GM19023 (cell line): ENCODE data around the gene MRGPRF.

Experiments used
- ATAC-seq: cut with Tn5 transposase; IDR thresholded peaks from one replicate; pipeline ENCODE4 v1.9.1; 2021; ENCODE audit warnings: mild to moderate bottlenecking, moderate library complexity; ENCODE audit not compliant: unreplicated experiment

MRGPRF gene

DNA sequence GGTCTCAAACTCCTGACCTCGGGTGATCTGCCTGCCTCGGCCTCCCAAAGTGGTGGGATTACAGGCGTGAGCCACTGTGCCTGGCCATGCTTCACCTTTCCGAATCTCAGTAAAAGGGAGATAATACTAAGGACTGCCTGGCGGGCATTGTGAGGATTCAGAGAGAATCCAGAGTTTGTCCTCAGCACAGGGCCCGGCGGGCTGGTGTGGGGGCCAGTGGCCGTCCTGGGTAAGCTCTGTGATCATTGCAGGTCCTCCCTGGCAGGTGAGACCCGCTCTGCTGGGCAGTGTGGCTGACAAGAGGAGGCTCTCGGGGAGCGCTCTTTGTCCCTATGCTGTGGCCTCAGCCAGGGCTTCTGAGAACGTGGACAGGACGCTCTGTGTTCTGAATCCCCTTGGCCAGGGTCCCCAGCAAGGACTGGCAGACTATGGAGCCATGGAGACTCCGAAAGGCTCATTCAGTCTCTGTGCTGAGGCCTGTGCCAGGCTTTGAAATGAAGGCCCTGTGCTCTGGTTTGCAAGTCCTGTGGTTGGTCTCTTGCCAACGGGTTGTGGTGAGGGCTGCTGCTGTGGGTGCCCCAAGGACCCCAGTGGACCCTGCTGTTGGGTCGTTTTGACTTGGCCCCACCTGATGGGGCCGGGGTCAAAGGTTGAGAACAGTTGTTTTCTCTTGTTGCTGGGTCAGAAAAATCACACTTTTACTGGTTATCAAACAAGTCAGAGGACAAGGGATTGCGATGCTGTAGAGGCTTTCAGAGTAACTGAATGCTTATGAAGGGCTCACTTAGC lies 37.7 kb upstream of the MRGPRF start:
- ATAC-seq = no peak

DNA sequence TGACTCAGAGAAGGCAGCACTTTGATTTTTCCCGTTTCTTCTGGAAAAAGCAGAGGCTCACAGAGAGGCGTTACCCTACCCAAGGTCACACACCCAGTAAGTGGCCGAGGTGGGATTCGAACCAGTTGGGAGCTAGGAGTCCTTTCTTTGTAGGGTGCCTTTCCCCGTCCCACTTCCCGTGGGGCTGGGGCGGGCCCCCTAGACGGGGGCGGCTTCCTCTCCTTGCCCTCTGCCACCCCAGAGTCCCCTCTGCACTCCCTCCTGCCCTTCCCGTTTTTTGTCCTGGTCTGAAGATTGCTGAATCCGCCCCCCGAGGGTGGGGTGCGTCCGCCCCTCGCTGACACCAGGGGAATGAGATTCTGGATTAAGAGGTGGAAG lies 36.4 kb upstream of the MRGPRF start:
- ATAC-seq = no peak

DNA sequence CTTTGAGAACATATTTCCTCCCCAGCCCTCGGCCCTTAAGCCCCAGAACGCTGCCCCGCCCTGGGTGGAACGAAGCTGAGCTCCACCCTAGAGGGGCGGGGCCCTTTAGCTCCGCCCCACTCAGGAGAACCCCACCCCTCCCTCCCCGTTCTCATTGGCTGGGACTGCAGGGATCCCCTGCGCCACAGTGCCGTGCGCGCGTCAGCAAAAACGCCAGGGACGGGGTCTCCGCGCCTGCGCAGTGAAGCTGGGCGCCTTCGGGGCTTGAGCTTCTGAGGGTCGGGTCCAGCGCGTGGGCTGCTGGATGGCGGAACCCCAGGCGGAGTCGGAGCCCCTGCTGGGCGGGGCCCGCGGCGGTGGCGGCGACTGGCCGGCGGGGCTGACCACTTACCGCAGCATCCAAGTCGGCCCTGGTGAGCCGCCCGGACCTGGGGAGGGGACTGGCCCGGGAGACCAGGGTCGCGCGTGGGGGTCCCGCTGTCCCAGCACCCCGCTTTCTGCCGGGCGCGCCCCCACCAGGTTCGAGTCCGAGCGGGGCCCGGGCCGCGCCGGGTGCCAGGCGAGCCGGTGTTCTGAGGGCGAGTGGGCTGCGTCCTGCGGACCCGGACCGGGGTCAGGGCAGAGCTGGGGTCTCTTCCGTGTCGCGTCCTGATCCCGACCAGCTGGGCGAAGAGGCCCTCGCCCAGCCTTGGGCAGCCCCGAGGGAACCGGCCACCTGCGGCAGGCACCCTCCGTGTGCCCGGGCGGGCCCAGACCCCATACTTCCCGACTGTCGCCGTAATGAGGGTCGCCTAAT lies 35.8 kb upstream of the MRGPRF start, which contains the start of gene TPCN2:
TPCN2 (plus strand) TSS at position 239 of the 796 bp plus-strand sequence; CDS start at position 305, 66 bp downstream.
- peak; percentile 89 for ATAC-seq

DNA sequence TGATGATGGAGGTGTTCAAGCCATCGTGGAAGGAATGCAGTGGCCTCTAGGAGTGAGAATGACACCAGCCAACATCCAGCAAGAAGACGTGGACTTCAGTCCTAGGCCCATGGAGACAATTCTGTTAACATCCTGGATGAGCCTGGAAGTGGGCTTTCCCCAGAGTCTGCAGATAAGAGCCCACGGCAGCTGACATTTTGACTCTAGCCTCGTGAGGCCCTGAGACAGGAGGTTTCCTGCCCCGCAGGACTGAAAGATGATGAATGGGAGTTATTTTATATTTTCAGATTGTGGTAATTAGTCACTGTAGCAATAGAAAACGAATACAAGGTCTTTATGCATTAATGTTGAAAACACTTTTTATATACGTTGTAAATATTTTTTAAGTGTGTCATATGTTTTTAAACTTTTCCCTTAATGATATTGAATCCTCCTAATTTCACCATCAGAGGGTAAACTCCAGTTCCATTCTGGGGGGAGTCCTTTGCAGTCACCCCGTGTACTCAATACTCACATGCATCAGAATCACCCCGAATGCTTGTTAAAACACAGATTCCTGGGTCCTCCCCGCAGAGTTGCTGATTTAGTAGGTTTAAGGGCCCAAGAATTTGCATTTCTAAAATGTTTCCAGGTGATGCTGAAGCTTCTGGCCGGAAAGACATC lies 35.1 kb upstream of the MRGPRF start:
- ATAC-seq = peak; percentile 6

DNA sequence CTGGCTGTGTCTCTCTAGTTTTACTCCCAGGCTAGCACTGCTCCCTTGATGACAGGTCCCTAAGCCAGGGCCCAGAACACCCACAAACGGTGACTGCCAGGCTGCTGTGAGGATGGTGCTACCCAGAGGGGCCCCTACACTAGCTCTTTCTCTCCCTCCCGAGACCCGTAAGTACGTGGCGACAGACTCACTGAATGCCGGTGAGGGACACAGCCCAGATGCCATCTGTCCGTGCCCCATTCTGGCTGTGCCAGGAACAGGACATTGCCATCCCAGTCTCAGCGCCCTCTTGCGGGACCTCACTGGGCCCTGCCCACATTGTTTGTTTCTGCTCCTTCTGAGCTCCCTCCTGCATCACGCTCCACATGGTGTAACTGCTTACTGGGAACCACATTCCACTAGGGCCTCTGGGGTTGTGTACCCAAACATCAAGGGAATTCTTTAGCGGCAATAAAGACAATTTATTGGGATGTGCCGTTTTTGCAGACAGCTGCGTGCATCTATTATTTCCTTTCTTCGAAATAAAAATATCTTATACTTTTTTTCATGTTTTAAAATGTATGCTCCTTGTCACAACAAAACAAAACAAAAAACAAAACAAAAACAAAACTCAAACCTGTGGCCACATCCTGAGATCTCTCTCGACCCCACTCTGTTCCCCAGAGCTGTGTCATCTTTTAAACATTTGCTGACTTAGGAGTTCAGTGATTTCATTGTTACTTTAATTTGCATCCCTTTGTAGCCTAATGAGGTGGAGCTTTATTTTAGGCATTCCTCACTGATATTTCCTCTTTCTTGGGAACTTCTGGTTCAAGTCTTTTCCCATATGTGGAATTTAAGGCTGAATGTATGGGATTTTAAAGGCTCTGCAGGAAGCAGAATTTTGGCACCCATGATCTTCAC lies 31.3 kb upstream of the MRGPRF start:
- no peak for ATAC-seq

DNA sequence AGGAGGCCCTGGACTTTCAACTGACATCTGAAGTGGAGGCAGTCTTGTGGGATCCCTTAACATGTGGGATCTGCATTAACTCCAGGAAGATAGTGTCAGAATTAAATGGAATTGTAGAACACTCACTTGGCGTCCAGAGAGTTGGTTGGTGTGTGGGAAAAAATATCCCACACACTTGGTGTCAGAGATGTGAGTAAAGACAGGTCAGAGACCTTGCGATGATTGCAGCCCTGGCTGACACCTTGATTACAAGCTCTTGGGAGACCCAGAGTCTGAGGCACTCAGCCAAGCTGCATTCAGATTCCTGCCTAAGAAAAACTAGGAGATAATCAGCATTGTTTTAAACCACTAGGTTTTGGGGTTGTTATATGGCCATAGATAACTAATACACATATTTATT lies 28.5 kb upstream of the MRGPRF start:
- no peak for ATAC-seq

DNA sequence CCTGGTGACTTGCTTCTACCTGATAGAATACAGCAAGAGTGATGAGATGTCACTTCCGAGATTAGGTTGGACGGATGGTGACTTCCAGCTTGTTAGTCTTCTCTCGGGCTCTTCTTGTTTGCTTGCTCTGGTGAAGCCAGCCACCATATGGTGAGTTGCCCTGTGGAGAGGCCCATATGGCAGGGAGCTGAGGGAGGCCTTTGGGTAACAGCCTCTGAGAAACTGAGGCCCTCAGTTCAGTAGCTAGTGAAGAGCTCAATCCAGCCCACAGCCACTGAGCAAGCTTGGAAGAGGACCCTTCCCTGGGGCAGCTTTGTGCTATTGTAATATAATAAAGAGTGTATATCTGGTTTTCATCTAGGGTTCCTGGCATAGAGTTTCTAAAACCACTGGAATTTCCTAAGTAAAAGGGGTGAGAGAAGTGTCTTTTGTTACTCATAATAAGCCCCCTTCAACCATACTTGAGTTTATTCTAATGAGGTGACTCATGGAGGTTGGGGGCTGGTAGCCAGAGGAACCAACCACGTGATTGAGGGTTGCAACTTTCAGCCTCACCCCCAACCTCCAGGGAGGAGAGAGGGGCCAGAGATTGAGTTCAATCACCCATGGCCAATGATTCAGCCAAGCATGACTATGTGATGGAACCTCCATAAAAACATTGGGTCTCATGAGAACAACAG lies 27.7 kb upstream of the MRGPRF start:
- ATAC-seq = no peak

DNA sequence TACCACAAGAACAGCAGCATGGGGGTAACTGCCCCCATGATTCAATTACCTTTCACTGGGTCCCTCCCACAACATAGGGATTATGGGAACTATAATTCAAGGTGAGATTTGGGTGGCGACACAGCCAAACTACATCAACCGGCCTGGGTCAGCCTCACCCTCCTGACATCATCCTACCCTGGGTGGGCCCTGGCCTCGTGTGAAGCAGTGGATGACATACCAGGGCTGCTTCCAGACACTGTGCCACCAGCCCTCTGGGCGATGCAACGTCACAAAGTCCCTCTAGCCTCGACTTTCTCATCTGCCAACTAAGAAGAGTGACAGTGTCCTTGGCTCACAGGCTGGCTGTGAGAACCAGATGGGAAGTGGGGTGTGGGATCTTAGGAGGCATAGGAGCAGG lies 27.0 kb upstream of the MRGPRF start:
- ATAC-seq = no peak

DNA sequence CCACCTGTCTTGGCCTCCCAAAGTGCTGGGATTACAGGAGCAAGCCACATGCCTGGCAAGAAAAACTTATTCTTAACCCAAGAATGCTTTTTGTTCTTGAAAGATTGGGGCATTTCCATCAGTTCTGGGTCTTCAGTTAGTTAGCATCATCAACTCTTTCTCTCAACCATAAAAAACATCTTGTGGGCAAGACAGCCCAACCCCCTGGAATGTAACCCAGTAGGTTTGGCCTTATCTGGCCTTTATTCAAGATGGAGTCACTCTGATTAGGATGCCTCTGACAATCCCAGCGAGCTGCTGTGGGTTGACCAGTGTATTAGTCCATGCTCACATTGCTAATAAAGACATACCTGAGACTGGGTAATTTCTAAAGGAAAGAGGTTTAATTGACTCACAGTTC lies 26.5 kb upstream of the MRGPRF start:
- ATAC-seq = no peak

DNA sequence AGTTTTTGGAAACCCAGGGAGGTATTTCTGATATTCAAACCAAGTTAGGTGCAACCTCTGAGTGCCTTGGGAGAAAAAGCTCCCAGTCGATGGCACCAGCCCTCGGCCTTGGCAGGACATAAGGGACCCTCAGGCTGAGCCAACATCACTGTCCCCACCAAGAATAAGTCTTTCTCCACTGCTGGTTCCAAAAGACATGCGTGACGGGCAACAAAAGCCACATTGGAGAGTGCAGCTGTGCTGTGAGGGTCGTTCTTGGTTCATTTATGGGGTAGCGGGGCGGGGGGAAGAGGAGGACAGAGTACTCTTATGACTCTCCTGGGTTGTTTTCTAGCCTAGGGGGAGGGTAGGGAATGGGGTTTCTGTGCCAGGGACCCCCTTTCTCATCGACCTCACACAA lies 24.5 kb upstream of the MRGPRF start:
- ATAC-seq = no peak

DNA sequence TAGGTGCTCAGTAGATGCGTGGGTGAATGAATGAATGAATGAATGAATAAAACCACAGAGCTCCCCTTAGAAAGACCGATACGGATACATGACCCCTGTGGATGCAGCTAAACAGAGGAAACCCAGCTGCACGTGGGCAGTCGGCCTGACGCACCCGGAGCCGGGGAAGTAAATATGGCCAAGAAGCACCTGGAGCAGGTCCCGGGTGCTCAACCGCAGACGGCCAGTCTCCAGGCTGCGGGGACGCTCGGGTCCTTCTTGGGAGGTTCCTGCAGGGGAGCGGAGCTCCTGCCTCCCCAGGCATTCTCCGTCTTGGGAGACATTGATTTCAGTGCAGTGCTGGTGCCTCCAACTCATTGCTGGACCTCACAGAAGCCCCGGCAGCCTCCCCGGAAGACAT lies 24.0 kb upstream of the MRGPRF start:
- ATAC-seq = no peak

DNA sequence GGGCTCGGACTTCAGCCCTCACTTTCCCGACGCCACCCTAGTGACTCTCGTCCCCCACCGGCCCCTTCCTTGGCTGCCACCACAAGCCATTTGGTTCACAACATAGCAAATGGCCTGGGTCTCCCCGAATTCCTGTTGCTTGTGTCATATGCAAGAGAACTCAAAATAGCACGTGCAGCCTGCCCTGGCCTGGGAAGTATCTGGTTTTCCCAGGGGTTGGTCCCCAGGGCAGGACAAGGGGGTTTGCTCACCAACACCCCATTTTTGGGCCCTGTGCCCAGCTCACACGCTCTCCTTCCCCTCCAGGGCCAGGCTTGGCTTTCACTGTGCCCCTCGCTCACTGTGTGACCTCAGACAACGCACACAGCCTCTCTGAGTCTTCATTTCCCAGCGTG lies 22.9 kb upstream of the MRGPRF start:
- no peak for ATAC-seq

DNA sequence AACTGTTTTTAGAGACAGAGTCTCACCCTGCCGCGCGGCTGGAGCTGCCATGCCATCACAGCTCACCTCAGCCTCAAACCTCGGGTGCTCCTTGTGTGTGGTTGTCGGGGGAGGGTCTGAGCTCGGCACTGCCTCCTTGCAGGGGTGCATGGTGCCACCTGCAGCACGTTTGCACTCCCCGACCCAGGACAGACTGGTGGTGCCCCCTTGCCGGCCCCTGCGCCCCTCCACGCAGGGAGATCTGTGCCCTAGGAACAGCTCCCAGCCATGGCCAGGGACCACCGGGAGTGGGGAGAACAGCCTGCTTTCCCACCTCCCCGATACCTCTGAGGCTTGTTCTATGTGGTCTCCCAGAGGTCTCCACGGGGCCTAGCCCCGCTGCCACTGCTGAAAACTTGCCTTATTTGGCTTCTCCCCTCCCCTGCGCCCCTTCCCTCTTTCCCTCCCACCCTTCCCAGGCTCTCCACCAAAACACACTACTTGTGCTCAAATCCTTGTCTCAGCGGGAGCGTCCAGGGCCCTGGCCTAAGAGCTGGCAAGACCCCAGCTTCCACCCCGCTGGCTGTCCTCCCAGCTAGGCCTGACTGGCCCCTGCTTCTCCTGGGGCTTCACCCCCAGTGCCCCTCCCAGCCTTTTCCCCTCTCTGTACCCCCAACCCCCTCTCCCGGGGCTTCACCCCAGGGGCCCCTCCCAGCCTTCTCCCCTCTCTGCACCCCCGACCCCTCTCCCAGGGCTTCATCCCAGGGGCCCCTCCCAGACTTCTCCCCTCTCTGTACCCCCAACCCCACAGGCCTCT lies 22.3 kb upstream of the MRGPRF start:
- no peak for ATAC-seq

DNA sequence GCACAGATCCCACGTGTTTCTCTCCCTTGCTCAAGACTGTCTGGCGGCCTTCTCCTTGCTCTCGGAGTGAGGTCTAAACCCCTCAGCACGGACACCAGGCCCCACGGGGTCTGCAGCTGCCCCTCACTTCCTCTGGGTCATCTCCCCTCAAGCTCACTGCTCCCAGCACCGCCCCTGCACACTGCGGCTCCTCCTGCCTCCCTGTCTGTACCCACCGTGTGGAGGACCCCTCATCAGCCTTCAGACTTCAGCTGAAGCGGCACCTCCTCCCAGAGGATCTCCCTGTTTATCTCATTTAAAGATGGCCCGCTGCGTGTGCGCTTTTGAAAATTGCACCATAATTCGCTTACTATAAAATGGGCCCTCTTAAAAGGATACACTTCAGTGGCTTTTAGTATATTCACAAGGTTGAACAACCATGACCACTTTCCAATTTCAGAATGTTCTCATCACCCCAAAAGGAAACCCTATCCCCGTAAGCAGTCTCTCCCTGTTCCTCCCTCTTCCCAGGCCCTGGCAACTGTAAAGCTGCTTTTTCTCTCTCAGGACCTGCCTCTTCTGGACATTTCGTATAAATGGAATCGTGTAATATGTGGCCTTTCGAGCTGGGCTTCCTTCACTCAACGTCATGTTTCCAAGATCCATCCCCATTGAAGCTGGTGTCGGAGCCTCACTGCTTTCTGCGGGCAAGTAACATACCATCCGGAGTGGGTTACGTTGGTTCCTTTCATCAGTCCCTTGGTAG lies 21.2 kb upstream of the MRGPRF start:
- ATAC-seq = no peak

DNA sequence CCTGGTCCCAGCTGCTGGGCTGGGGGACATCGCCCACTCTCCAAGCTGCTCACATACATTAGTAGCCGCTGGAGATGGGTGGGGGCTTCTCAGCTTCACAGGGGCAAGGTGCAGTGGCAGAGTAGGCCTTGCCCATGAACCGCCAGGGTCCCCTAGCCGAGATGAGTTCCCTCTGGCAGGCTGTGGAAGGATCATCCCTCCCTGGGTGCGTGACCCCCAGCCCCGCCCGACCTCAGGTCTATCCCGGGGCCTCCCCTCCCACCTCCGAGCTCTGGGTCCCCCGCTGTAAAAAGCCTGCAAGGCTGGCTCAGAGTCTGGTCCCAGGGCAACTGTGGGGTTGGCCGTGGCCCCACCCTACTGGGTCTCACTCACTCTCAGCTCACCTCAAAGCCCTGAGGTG lies 20.4 kb upstream of the MRGPRF start:
- ATAC-seq = no peak

DNA sequence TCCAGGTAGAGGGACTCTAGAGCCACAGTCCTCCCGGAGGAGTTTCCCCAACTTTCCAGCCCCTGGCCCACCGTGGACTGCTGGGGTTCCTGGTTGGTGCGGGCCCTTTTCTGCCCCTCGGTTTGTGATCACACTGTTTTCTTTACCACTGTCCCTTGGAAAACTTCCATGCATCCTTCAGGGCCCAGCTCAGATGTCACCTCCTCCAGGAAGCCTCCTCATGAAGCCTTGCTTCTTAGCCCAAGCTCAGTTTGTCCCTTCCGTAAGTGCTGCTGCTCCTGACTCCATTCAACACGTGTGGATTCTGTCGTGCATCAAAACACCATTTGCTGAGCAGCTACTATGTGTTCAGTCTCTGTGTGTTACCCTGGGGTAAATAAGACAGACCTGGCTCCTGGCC lies 19.8 kb upstream of the MRGPRF start:
- ATAC-seq = no peak

DNA sequence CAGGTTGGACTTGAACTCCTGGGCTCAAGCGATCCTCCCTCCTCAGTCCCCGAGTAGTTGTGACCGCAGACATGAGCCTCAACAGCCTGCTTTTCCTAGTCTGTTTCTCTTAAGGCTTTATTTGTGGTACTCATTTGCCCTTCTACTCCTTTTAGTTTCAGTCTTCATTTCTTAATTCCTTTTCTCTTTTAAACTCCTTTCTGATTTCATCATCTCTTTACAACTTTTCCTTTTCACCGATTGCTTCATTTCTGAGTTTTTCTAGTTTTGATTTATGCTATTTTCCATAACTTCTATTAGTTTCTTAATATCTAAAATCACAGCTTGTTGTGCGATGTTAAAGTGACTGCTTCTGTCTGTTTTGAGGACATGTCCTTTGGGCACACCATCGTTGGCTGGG lies 17.3 kb upstream of the MRGPRF start:
- ATAC-seq = no peak

DNA sequence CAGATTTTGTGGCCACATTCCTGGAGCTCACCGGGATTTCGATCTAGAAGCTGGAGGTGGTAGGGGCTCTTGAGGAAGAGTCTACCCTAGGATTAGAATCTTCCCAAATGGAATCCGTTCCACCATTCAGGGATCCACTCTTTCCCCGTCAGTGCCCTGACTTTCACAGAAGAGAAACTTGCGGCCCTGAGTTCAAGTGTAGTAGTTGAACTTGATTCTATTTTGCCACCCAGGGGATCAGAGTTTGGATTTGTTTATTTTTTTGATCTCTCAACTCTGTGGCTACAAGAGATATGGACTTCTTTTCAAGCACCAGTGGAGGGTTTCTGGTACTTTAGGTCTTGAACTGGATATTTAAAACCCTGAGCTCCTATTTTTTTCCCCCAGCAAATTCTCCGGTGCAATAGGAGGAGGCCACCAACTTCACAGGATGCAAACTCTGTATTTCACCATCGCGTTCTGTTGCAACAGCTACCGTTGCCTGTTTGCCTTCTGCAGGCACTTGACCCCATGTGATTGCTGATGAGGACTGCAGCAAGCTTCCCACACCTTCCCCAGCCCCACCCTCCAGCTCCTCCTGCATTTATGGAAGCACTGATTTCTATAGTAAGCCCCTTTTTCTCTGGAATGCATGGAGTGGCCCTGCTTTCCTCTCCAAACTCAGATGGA lies 14.8 kb upstream of the MRGPRF start:
- no peak for ATAC-seq
